GM19372 (cell line): ENCODE data around the gene CYB561.

Experiments
- ATAC-seq: cut with Tn5 transposase; IDR thresholded peaks from one replicate; pipeline ENCODE4 v1.9.1; 2021; ENCODE audit warnings: mild to moderate bottlenecking, low read depth, moderate library complexity; ENCODE audit not compliant: unreplicated experiment

The CYB561 gene

DNA sequence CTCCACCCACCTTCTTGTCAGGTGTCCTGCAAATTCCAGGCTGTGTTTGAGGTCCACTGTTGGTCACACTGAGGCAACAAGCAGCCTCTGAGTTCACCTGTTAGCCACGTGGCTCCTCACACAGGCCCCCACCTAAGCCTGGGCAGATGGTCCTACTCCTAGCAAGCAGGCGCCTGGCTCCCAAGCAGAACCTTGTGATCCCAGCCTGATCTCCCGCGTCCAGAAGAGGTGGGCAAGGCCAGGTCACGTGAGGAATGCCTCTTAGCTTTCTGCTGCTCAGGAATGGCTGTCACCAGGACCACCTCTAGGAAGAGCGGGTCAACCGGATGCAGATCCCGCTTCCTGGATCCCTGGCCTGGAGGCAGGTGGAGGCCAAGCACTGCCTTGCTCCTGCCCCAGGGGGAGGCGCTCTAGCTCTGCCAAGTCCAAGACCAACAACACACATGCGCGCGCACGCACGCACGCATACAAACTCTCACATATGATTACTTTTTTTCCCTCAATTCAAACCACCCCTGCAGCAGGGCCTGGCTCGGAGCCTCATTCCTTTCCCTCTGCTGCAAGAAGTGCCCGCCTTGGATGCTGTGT lies 9.5 kb downstream of the CYB561 start:
- ATAC-seq = no peak

- ATAC-seq = no peak
These were observed 10.2 kb downstream of the CYB561 start for GRCh38 chr17:63435681-63436522.

- no peak for ATAC-seq
These were observed 11.0 kb downstream of the CYB561 start for GRCh38 chr17:63434951-63435571.

- no peak for ATAC-seq
These were observed 12.1 kb downstream of the CYB561 start for GRCh38 chr17:63433746-63434591.

- no peak for ATAC-seq
These were observed 13.9 kb downstream of the CYB561 start for GRCh38 chr17:63431939-63432804.

GRCh38 chr17:63431618-63431938 lies 14.5 kb downstream of the CYB561 start:
- ATAC-seq = no peak

- no peak for ATAC-seq
These were observed 15.9 kb downstream of the CYB561 start for GRCh38 chr17:63430223-63430622.

DNA sequence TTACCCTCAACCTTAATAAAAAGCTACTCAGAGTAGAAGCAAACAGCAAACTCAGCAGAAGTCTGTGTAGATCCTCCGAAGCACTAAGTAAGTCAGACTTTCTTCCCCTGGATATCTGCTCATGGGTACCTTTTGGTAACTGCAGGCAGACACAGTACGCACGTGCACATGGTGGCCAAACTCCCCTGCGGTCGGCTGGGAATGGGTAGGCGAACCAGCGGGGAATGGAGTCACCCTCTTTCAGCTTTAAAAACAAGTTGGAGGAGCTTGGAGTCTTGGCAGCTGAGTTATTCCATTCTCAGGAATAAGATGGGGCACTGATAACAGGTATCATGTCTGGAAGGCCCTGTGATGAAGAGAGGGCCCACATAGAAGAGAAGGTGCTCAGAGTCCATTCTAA lies 16.3 kb downstream of the CYB561 start:
- ATAC-seq = no peak

- ATAC-seq = no peak
These were observed 19.2 kb downstream of the CYB561 start for GRCh38 chr17:63426917-63427308.

DNA sequence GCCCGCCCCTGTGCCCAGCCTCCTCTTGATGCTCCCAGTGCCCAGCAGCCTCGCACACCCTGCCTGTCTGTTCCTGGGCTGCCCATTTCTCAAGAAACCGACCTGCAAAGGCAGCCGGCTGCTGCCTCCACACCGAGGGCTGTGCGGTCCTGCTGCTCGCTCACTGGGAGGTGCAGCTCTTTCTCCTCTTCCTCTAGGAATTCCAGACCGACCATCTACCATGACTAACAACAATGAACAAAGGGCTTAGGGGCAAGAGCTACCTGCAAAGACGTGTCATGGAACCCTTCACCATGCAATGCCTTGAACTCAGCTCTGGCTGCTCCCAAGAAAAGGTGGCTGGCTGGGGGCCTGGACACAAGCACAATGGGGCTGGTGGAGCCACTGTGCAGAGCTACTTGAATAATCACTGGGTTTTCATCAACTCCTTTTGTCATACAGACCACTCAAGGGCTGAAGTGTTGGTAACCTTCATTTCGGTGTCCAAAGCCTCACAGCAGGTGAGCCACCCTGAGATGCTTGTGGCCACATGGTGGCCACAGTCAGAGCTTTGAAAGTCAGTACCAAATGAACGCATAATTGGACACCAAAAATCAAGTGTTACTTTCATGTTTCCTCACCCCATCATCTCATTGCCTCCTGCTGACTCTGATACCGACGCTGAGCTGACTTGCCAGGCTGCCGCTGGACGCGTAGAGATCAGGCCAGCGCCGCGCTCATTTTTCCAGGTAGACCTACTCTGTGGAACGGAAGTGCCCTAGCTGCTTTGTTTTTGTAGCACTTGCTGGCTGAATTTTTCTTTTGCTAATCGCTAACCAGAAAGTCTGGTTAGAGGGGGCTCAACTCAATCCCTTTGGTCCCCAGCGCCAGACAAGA lies 19.8 kb downstream of the CYB561 start:
- ATAC-seq = no peak

DNA sequence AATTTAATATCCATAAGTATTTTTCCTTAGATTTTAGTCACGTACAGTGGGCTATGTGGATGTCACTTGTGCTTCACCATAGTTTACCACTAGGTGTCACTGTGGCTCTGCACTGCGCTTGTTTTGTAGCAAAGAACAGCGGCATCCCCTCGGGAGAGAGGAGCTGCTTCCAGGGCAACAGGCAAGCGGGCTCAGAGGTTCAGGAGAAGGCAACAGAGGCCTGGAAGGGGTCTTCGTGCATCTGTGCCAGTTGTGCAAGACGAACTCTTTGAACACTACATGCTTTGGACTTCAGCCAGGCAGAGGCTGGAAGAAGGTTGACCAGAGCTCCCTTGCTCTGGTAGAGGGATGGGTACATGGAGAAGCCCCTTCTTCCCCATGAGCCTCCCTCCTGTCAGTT lies 20.6 kb downstream of the CYB561 start:
- ATAC-seq = no peak

DNA sequence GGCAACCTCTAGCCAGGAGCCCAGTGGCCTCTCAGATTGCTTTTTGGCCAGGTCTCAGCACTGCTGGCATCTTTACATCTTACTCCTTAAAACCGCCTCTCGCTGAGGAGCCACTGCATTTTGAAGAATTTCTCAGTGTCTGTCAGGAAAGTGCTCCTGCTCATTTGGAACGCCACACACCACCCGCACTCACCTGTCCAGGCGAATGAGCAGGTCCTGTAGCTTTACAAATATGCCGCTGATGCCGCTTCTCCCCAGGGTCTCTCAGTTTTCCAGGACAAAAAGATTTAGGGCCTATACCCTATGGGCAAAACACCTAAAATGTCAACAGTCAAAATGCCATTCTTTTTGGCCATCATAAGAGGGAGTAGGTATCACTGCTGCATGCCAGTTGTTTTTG lies 22.1 kb downstream of the CYB561 start:
- no peak for ATAC-seq

DNA sequence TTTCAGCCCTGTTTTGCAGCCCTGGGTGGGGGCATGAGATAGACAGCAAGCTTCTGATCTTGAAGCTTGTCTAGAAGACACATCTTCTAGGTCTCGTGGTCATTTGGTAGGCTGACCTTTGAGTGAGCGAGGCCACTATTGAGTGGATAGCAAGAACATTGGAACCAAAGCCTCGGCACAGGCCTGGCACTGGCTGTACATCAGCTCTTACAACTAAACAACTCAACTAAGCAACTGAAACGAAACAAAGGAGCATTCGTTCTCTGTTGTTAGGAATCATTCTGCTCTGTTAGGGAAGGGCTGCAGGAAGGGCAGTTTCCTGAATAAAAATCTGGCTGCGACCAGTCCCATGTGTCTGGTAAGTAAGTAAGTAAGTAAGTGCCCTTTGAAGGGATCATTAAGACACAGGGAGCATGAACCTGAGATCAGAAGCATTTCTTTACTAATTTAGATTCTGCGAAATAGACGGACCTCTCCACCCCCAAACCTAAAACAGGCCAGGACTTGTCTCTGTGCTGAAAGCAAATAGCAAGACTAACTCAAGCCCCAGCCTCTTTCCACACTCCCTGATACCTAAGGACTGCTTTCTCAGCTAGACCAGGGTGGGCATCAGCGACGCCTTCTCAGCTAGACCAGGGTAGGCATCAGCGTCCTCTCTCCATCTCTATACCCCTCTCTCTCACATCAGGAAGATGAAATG lies 22.7 kb downstream of the CYB561 start:
- no peak for ATAC-seq

GRCh38 chr17:63421681-63422645 lies 24.1 kb downstream of the CYB561 start:
- ATAC-seq = no peak

DNA sequence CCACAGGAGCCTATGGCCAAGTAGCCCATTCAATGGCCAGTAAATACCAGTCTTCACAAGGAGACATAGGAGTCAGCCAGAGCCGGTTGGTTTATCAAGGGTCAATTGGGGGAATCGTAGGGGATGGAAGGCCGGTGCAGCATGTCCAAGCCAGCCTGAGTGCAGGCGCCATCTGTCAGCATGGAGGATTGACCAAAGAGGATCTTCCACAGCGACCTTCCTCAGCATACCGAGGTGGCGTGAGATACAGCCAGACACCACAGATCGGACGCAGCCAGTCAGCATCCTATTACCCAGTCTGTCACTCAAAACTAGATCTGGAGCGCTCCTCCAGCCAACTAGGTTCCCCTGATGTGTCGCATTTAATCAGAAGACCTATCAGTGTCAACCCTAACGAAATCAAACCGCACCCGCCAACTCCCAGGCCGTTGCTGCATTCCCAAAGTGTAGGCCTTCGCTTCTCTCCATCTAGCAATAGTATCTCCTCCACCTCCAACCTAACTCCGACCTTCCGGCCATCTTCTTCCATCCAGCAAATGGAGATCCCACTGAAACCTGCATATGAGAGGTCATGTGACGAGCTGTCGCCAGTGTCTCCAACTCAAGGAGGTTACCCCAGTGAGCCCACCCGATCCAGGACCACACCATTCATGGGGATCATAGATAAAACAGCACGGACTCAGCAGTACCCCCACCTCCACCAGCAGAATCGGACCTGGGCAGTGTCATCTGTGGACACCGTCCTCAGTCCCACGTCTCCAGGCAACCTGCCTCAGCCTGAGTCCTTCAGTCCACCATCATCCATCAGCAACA lies 25.0 kb downstream of the CYB561 start:
- ATAC-seq = no peak
